Measurements from ENCODE around the gene TMEM212.
"Not testable (repeated sequence)": the region's sequence is repeated elsewhere in the genome, so short reads cannot be mapped to it uniquely, and the experiment has no call there.

The TMEM212 gene

DNA sequence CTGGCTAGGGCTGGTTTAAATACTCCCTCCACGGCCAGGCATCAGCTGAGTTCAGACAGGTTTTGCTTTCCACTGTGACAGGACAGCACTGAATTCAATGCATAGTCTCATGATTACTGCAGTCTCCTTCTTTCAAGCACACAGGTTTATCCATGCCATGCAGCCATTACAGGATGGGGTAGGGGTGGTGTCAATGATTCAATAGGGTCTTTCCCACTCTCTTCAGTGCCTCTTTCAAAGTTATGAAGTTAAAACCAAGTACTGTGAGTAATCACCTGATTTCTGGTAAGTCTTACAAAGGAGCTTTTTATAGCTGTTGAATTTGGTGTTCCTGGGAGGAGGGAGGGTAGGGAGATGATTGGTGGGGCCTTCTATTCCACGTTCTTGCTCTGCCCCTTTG is 47.2 kb downstream of the TMEM212 start:
- DNase-seq (ENCODE audit: low spot score) = no peak

DNA sequence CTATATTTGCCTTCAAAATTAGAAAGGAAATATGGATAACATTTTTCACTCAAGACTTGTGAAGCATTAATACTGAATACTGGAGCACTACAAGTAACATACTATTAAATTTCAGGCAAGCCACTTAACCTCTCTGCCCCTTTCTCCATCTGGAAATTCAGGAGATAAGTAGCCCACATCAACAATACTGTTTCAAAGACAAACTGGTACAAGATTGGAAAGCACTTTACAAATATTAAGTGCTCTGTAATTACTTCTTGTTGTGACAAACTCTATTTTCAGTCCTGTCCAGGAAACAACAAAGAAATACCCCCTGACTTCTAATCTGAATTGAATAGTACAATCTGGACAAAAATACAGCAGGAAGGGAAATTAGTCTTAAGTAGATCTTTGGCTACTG is 49.3 kb downstream of the TMEM212 start:
- DNase-seq (ENCODE audit: low spot score) = no peak

DNA sequence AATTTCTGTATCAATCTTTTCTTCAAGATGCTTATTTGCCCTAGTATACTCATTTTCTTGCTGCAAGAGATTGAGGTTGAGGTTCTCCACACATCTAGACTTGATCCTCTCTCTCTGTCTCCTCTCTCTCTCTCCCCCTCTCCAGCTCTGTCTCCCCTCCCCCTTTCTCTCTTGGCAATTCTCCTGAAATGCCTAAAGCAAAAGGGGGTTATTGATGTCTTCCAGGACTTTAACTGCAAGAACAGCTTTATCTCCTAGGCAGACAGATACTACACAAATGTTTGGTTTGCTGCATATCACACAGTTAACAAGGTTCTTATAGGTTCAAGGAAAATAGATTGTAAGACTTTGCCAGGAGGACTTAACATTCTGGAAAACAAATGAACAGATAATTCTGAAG is 52.1 kb downstream of the TMEM212 start:
- no peak for DNase-seq (ENCODE audit: low spot score)

DNA sequence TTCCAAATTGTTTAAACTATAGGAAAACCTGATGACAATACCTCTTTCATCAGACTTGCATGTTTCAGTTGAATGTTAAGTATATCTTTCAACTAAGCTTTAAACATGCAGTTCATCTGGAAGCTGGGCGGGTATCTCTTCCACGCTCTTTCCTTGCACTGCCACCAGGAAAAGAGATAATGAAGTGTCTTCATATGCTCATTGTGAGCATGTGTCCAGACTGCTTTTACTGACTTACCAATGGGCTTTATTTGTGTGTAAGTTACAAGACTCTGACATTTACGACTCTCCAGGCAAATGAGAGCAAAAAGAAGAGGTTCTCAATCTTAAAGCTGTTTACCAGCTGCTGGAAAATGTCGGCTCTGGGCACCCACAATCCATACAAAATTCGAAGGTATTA is 52.8 kb downstream of the TMEM212 start:
- no peak for DNase-seq (ENCODE audit: low spot score)

DNA sequence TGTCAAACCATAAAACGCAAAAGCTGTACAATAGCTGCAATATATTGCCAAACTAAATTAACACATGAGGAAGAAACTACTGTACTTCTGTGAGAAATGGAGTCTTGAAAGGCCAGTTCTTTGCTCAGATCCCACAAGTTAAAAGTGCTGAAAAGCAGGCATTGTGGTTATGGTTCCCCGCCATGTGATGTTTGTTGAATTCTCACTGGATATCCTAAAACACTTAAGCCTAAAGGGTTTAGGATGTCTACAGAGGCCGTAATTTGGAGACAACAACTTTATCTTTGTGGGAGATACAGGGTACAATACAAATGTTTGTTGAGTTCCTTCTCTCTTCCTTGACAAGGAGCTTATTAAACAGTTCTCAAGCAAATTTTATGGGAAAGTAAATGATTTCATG is 53.2 kb downstream of the TMEM212 start:
- DNase-seq (ENCODE audit: low spot score) = no peak

DNA sequence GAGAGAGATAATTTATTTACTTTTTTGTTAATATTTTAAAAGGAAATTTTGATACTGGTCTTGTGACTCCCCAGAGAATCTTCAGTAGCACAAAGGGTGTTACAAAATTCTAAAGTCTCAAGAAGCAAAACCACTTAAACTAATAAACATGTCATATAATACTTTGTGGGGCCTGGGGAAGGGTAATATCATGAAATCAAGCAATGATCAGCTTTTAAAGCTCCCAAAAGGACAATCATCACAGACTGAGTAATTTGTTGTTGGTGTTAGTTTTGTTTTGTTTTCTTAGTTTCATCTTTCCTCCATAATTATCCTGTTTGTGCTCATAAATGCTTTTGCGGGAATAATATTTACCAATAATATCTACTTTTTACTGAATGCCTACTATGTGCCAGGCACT is 55.0 kb downstream of the TMEM212 start:
- DNase-seq (ENCODE audit: low spot score) = no peak

DNA sequence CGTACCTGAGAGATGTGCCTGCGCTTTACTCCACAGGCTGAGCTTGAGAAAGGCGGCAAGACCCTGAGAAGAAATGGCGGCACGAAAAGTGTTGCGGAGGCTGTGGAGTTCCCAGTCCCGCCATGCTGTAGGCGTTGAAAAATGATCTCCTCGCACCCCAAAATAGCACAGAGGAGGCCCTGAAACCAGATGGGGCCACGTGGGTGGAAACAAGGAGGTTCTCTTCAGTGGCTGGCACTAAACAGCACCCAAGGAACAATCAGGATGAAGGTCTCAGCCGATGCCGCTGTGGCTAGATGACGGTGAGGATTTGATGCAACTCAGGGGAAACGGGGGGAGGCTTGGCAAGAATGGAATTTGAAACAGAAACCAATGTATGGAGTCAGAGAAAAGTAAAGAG is 57.3 kb downstream of the TMEM212 start:
- no peak for DNase-seq (ENCODE audit: low spot score)

DNA sequence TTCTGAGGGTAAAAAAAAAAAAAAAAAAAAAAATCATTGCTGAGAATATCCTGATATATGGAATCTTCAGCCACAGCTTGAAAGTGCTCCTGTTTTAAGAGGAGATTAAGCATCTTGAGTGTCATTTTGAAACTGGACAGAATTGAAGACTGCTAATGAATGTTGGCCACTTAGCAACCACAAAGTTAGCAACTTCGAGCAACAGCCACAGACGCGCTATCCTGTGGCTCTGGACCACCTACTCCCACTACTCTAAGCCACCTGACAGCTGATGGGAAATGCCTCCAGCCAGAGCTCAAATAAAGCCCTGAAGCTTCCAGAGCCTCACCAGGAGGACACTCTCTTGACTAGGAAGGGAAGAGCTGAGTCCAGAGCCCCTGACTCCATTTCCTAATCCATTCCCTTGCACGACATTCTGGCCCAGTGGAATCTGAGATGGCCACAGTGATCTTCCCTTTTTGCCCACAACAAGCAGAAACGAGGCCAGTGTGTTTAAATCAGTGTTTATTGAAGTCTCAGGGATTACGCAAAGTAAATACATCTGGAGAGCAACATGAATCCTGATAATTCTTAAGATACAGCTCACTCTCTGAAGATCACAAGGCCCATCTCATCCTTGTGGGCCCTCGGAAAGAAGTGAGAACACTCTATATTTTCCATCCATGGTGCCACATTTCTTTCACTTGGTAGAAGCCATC is 58.6 kb downstream of the TMEM212 start:
- DNase-seq (ENCODE audit: low spot score) = no peak

DNA sequence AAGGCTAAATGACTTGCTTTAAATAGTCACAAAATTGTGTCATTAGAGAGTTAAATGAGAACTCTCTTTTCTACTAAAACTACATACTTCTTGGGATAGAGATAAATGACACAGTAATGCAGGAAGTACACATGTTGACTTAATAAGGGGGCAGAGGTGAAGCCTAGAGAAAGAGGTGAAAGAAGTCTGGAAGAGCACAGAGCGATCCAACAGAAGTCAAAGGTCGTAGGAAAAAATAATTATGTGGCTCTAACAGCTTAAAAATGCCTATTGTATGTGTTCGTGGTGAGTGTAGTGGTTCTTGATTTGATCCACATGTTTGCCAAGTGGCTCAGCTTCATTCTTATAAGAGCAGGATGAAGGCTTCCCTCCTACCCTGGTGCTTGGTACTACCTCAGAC is 61.7 kb downstream of the TMEM212 start:
- DNase-seq (ENCODE audit: low spot score) = no peak

DNA sequence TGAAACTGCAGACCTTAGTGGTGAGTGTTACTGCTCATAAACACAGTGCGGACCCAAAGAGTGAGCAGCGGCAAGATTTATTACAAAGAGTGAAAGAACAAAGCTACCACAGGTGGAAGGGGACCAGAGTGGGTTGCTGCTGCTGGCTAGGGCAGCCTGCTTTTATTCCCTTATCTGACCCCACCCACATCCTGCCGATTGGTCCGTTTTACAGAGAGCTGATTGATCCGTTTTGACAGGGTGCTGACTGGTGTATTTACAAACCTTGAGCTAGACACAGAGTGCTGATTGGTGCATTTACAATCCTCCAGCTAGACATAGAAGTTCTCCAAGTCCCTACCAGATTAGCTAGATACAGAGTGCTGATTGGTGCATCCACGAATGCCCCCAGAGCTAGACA is 63.4 kb downstream of the TMEM212 start:
- not testable (repeated sequence) for DNase-seq (ENCODE audit: low spot score)

DNA sequence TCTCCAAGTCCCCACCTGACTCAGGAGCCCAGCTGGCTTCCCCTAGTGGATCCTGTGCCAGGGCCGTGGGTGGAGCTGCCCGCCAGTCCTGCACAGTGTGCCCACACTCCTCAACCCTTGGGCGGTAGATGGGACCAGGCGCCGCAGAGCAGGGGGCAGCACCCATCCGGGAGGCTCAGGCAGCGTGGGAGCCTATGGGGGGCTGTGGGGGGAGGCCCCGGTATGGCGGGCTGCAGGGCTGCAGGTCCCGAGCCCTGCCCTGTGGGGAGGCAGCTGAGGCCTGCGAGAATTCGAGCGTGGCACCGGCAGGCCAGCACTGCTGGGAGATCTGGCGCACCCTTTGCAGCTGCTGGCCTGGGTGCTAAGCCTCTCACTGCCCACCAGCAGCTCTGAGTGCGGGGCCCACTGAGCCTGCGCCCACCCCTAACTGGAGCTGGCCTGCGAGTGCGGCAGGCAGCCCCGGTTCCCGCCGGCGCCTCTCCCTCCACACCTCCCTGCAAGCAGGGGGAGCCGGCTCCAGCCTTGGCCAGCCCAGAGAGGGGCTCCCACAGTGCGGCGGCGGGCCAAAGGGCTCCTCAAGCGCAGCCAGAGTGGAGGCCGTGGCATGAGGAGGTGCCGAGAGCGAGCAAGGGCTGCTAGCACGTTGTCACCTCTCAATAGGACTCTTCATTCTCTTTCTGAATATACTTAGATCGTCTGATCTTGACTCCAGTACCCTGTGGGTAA is 64.0 kb downstream of the TMEM212 start:
- no peak for DNase-seq (ENCODE audit: low spot score)

DNA sequence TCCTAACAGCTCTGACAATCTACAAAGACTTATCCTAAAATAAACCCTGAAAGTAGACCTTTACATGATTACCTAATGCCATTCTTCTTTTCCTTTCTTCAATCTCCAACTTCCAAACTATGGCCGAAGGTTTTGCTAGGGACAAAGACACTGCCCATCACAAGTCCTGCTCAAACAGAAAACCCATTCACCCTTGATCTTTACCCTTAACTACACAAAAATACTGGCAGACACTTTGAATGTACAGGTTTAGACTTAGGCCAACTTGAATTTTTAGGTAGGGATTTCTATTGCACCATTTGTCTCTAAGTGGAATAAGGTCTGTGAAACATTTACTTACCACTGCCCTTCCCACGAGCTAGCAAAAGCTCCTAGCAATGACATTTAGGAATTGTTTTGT is 64.6 kb downstream of the TMEM212 start:
- DNase-seq (ENCODE audit: low spot score) = no peak

DNA sequence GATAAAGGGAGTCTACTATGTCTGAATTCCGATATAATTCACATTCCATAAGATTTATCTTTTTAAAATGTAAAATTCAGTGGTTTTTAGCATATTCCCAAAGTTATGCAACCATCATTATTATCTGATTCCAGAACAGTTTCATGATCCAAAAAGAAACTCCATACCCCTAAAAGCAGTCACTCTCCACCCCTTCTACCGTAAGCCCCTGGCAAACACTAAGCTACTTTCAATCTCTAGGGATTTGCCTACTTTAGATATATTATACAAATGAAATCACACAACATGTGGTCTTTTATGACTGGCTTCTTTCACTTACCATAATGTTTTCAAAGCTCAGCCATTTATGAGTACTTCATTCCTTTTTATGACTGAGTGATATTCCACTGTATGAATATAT is 65.6 kb downstream of the TMEM212 start:
- DNase-seq (ENCODE audit: low spot score) = no peak
